Activated naive CD8-positive, alpha-beta T cell (primary cell): ENCODE measurements around the gene SYNPR.

Experiments
- H3K27ac Mint-ChIP-seq: one replicate; pipeline ENCODE4 v1.8.0; 2021; ENCODE audit warnings: mixed read lengths
- H3K27me3 Mint-ChIP-seq: one replicate; pipeline ENCODE4 v1.8.0; 2021; ENCODE audit warnings: mixed read lengths
- H3K36me3 Mint-ChIP-seq: one replicate; pipeline ENCODE4 v1.8.0; 2021; ENCODE audit warnings: mixed read lengths
- H3K4me1 Mint-ChIP-seq: one replicate; pipeline ENCODE4 v1.8.0; 2021; ENCODE audit warnings: low read depth, mixed read lengths
- H3K4me3 Mint-ChIP-seq: one replicate; pipeline ENCODE4 v1.8.0; 2021; ENCODE audit warnings: mild to moderate bottlenecking, mixed read lengths
- H3K9me3 Mint-ChIP-seq: one replicate; pipeline ENCODE4 v1.8.0; 2021; ENCODE audit warnings: low read depth, mixed read lengths

Gene SYNPR

DNA sequence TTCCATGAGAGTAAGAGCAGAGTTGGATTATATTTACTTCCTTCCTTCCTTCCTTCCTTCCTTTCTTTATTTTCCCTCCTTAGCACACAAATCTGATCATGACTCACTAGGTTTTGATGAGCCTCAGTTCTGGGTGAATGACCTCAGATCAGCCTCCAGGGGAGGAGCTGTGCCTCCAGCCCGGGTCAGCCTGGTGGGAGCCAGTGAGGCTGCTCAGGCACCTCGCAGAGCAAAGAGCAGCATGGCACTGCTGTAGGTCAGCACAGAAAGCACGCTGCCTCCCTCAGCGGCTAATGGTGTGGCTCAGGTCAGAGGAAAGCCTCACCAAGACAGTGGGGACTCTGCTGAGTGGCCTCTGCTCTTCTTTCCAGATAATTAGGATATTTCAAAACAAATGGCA is 108.5 kb downstream of the SYNPR start:
- Mint-ChIP-seq H3K4me1 (no peaks in the 10 kb centered on the region), H3K9me3 (no peaks in the 10 kb centered on the region), H3K27ac (no peak overlapping the region), H3K36me3 (no peaks in the 10 kb centered on the region), H3K27me3 (peaks cover 3% of the 10 kb centered on the region), H3K4me3 (no peak overlapping the region)

DNA sequence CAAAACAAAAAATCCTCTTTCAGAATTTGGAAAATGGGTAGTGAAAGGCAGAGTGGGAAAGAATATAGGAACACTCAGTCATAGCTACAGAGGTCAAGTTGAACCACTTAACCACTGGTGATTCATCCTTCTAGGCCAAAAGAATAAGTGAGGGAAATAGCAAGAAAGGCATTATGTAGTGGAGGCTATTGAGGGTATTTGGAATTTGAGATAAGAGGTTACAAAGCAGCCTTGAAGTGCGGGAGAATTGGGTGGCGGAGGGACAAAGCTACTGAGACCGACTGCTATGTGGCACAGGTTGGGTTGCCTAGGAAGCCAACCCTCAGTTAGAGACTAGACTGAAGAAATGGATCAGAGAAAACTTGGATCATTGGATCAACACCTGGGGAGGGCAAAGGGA is 109.5 kb downstream of the SYNPR start:
- peaks cover 3% of the 10 kb centered on the region for H3K27me3 Mint-ChIP-seq
- no peak overlapping the region for H3K4me3 Mint-ChIP-seq
- no peak overlapping the region for H3K27ac Mint-ChIP-seq
- no peaks in the 10 kb centered on the region for H3K36me3 Mint-ChIP-seq
- no peaks in the 10 kb centered on the region for H3K9me3 Mint-ChIP-seq
- H3K4me1 Mint-ChIP-seq, result no peaks in the 10 kb centered on the region

DNA sequence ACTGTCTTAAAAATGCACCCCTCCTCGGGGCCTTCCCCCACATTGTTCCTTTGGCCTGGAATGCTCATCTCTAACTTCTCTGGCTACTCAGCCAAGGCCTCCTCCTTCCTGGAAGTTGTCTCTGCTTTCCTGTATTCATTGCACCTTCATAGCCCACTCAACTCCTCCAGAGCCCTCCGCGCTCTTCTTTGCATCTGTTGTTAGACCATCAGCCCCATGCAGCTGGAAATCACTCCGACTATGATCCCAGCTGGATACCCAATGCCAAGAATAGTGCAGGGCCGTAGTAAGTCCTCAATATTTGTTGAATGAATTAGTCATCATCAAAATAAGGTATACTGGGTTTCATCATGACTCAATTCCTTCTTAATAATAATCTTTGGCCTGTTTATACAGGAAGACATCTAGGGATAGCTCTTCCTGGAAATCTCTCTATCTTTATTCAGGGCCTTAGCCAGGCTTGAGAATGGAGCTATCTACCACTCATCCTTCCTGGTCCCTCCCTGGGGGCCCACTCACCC is 112.7 kb downstream of the SYNPR start:
- peaks cover 3% of the 10 kb centered on the region for H3K27me3 Mint-ChIP-seq
- no peaks in the 10 kb centered on the region for H3K4me1 Mint-ChIP-seq
- H3K4me3 Mint-ChIP-seq, result no peak overlapping the region
- no peak overlapping the region for H3K27ac Mint-ChIP-seq
- no peaks in the 10 kb centered on the region for H3K9me3 Mint-ChIP-seq
- no peaks in the 10 kb centered on the region for H3K36me3 Mint-ChIP-seq

DNA sequence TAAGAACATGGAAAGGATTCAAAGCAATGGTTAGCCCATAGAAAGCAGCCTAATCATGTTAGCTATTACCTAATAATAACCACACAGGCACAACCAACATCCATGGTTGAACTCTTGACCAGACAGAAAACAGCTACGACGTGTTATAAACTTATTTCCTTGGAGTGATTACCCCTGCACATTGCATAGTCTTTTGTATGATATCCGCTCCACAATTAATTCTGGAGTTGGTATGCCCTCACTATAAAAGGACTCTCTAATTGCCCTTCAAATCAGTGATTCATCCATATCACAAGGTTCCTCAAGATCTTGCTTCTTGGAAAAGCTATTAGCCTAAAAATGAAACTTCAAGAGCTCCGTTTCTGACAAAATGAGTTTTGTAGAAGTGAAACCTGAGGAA is 117.9 kb downstream of the SYNPR start:
- Mint-ChIP-seq H3K27ac (no peak overlapping the region), H3K9me3 (peaks cover 2% of the 10 kb centered on the region), H3K4me1 (no peaks in the 10 kb centered on the region), H3K36me3 (no peaks in the 10 kb centered on the region), H3K4me3 (no peak overlapping the region), H3K27me3 (peaks cover 2% of the 10 kb centered on the region)

DNA sequence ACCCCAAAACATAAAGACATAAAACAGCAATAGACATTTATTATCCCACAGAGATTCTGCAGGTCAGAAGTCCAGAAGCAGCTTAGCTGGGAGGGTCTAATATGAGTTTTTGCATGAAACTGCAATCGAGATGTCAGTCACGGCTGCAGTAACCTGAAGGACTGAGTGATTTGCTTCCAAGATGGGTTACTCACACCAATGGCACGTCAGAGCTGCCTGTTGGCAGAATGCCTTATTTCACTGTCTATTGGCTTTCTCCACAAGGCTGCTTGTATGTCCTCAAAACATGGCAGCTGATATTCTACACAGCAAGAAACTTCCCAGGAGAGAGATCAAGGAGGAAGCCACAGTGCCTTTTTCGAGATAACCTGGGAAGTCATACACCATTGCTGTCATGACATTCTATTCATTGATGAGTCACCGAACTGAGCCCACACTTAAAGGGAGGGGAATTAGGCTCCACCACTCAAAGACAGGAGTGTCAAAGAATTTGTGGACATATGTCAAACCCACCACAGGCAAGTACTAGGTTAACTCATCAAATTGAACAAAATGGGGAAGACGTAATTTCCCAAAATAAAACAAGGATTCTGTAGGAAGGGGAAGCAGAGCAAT is 122.2 kb downstream of the SYNPR start:
- peaks cover 5% of the 10 kb centered on the region for H3K9me3 Mint-ChIP-seq

DNA sequence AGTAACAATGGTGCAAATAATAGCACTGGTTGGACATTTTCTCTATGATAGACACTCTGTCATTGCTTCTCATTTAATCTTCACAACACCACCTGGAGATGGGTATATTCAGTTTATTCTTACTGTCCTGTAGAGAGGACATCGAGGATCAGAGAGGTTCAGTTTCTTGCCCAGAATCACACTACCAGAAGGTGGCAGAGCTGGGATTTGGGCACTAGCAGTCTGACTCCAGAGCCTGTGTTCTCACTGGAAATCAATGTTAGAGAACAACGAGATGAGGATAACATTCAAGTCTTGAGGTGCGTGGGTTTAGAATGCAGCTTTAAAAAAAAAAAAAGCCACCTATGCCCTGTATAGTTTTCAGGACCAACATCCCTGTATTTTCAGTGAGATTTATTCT is 127.8 kb downstream of the SYNPR start:
- H3K4me1 Mint-ChIP-seq, result no peaks in the 10 kb centered on the region
- H3K27me3 Mint-ChIP-seq, result no peaks in the 10 kb centered on the region
- no peak overlapping the region for H3K27ac Mint-ChIP-seq
- peaks cover 4% of the 10 kb centered on the region for H3K9me3 Mint-ChIP-seq
- H3K4me3 Mint-ChIP-seq, result no peak overlapping the region
- no peaks in the 10 kb centered on the region for H3K36me3 Mint-ChIP-seq

More for the DNA sequence above, 122.2 kb downstream of the SYNPR start:
- Mint-ChIP-seq H3K27me3 (peaks cover 2% of the 10 kb centered on the region), H3K4me3 (no peak overlapping the region), H3K36me3 (no peaks in the 10 kb centered on the region), H3K4me1 (no peaks in the 10 kb centered on the region), H3K27ac (no peak overlapping the region)

DNA sequence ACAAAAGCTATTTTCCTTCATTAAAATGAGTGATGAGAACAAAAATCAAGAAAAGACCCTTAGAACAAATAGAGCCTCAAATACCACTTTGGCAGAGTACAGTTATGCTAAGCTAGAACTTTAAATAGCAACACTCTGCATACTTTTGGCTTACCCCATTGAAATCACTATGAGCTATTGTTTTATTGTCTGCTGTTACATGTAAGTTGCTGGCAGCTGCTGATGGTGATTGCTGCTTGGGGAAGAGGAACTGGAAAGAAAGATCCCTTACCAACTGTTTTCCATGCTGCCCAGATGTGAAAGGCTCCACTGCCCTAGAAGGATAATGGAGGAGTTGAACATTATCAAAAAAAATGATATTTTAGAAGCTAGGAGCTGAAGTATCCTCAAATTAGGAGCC is 135.4 kb downstream of the SYNPR start:
- H3K9me3 Mint-ChIP-seq, result no peaks in the 10 kb centered on the region
- H3K36me3 Mint-ChIP-seq, result no peaks in the 10 kb centered on the region
- no peak overlapping the region for H3K27ac Mint-ChIP-seq
- H3K27me3 Mint-ChIP-seq, result no peaks in the 10 kb centered on the region
- no peak overlapping the region for H3K4me3 Mint-ChIP-seq
- H3K4me1 Mint-ChIP-seq, result no peaks in the 10 kb centered on the region

DNA sequence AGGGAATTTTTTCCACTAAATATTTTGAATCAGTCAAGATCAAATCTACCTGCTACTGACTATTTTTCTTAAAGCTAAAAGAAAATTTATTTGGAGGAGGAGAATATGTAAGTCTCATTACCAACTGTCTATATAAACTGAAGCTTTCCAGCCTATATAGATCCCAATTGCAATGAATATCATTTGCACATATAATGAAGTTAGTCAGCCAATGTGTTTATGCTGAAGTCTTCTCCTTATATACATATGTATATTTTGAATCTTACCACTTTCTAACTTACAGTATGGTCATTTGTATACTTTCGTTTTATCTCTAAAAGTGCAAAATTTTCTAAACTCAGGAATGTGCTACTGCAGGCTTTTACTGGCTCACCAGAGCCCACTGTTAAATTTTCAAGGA is 136.5 kb downstream of the SYNPR start:
- Mint-ChIP-seq H3K27me3 (no peaks in the 10 kb centered on the region), H3K36me3 (no peaks in the 10 kb centered on the region), H3K9me3 (no peaks in the 10 kb centered on the region), H3K27ac (no peak overlapping the region), H3K4me1 (no peaks in the 10 kb centered on the region), H3K4me3 (no peak overlapping the region)

DNA sequence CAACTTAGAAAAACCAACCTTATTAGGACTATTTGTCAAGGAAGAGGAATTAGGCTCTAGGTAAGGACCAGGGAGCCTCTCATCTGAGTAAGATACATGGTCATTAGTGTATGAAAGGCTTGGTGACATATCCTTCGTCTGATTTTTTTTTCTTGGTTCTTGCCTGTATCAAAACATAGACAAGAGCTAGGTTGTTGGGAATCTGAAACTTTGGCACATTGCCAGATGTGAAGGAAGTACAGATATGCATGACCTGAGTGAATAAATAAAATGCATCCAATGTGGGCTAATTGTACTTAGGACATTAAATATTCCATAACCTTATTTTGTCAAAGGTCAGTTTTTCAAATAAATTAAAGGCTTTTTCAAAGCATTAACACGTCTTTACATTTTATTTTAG is 151.8 kb downstream of the SYNPR start:
- Mint-ChIP-seq H3K9me3 (no peaks in the 10 kb centered on the region), H3K27ac (no peak overlapping the region), H3K36me3 (no peaks in the 10 kb centered on the region), H3K4me1 (no peaks in the 10 kb centered on the region), H3K27me3 (peaks cover 2% of the 10 kb centered on the region), H3K4me3 (no peak overlapping the region)

DNA sequence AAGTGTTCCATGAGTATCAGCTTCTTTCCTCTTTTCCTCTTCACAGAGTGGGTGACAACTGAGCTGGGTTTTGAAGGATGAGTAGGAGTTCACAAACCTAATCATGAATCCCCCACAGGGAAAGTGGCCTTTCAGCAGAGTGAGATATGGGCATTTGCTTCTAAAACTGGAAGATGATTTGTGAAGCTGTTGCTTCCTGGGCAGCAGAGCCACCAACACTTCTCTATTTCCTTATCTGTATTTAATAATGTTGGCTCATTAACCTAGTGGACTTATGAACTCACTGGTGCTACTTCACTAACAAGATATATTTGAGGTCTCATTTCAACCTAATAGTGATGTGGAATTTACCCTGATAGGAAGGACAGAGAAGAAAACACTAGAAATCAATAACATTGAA is 152.8 kb downstream of the SYNPR start:
- H3K4me3 Mint-ChIP-seq, result no peak overlapping the region
- H3K27ac Mint-ChIP-seq, result no peak overlapping the region
- no peaks in the 10 kb centered on the region for H3K4me1 Mint-ChIP-seq

DNA sequence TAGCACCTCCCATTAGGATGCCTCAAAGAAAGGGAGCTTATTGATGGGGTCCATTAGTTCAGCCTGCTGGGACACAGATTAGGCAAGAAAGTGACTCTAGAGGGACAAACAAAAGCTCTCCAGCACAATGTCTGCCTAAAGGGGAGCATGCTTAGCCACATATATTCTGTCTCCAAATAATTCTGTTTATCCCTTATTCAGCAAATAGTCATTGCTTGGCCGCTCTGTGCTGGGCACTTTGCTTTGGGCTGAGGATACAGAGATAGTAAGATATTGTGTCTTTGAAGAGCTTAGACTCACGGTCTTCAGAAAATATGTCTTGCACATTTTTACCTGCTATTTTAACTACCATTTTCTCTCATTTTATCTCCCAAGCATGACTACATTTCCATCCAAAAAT is 159.8 kb downstream of the SYNPR start:
- Mint-ChIP-seq H3K27me3 (peaks cover 9% of the 10 kb centered on the region), H3K4me3 (no peak overlapping the region), H3K36me3 (no peaks in the 10 kb centered on the region), H3K4me1 (no peaks in the 10 kb centered on the region), H3K27ac (no peak overlapping the region), H3K9me3 (no peaks in the 10 kb centered on the region)

More for the DNA sequence above, 152.8 kb downstream of the SYNPR start:
- Mint-ChIP-seq H3K27me3 (peaks cover 2% of the 10 kb centered on the region), H3K36me3 (no peaks in the 10 kb centered on the region), H3K9me3 (no peaks in the 10 kb centered on the region)

DNA sequence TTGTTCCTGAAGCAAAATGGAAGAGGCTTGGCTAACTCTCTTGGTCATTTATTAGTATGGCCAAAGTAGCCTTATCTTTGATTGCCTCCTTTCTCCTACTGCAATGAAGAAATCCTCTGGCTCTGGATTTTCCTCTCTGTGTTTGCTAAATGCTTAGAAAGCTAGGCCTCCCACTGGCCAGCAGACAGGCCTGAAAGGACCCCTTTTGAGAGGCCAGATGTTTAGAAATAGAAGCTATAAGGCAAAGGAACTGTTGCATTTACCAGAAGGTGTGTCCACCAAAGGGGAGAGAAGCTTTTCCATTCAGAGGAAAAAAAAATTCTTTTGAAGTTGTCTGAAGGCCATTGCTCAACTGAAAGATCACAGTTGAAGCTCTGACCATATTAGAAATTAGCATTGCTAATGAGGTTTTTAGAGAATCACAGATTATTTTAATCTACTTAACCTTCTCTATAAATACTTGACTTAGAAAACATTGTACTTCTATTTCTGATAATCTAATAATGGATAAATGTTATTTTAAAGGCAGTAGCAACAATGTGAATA is 160.8 kb downstream of the SYNPR start:
- no peaks in the 10 kb centered on the region for H3K9me3 Mint-ChIP-seq
- no peaks in the 10 kb centered on the region for H3K36me3 Mint-ChIP-seq
- H3K4me1 Mint-ChIP-seq, result no peaks in the 10 kb centered on the region
- no peak overlapping the region for H3K27ac Mint-ChIP-seq
- no peak overlapping the region for H3K4me3 Mint-ChIP-seq
- H3K27me3 Mint-ChIP-seq, result peaks cover 9% of the 10 kb centered on the region

DNA sequence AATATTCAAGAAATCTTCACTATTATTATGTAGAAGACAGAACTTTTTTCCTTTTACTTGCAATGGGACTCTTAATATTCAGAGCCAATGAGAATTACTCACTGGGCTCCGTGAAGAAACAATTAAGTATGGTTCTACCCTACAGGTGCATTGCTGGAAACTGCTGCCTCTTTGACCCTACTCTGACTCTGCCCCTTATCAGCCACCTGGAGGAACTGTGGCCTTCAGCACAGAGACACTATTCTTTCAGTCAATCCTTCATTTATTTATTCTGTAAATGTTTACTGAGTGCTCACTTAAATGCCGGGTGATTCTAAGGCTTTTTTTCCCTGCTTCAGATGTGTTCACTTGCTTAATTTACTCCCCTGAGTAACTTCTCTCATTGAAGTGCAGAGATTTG is 163.2 kb downstream of the SYNPR start:
- Mint-ChIP-seq H3K4me1 (no peaks in the 10 kb centered on the region), H3K9me3 (no peaks in the 10 kb centered on the region), H3K27ac (no peak overlapping the region), H3K27me3 (peaks cover 9% of the 10 kb centered on the region), H3K36me3 (no peaks in the 10 kb centered on the region), H3K4me3 (no peak overlapping the region)

DNA sequence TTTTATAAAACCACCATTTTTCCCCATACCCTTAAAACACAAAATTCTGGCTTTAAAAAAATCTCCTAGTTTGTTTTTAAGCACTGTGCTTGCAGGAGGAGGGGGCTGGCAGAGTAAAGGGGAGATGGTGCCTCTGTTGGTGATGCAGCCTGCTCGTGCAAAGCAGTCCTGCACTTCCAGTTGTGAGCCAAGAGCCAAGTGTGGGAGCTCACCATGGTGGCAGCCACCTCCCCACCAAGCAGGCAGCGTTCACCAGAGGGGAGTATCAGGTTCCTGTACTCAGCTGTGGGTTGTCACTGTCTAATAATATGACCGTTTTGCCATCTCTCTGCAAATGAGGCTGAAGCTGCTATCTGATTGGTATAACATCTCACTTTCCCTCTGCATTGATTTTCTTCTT is 164.8 kb downstream of the SYNPR start:
- Mint-ChIP-seq H3K4me3 (no peak overlapping the region), H3K4me1 (no peaks in the 10 kb centered on the region), H3K9me3 (no peaks in the 10 kb centered on the region)

DNA sequence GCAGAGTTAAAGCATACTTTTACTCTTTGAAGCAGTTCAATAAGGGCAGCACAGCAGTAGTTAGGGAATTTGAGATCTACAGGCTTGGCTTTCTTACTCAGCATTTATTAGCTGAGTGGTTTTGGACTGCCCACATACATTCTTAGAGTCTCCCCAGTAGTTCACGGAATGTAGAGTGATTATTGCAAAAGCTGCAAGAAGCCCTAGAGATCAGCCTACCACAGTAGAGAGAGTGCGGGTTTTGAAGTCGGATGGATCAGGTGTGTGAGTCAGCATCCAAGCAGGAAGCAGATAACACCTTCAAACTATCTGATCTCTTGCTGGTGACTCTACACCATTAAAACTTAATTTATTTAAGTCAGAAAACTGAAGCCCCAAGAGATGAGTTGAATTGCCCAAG is 171.9 kb downstream of the SYNPR start:
- Mint-ChIP-seq H3K27me3 (no peaks in the 10 kb centered on the region), H3K27ac (no peak overlapping the region), H3K4me1 (no peaks in the 10 kb centered on the region), H3K9me3 (no peaks in the 10 kb centered on the region), H3K36me3 (no peaks in the 10 kb centered on the region), H3K4me3 (no peak overlapping the region)

More for the DNA sequence above, 164.8 kb downstream of the SYNPR start:
- Mint-ChIP-seq H3K27ac (no peak overlapping the region), H3K27me3 (peaks cover 4% of the 10 kb centered on the region), H3K36me3 (no peaks in the 10 kb centered on the region)
